Neural progenitor cell (in vitro differentiated cells): ENCODE measurements around the gene ARL6IP6. TPM values are rescaled to one million over a fixed set of nuclear protein-coding genes. Genes with fewer than 3 reads are reported as not detected.

Source experiments
- DNase-seq: peaks from one replicate; pipeline ENCODE4 v3.0.0-alpha.2; 2016; ENCODE audit warnings: low spot score
- H2AFZ ChIP-seq: fragments of 200-600 bp; sonication (generic); replicated peaks from 2 replicates; pipeline ENCODE4 v1.6.1; 2016; ENCODE audit warnings: antibody characterized with exemption
- H3F3A ChIP-seq: fragments of 200-600 bp; sonication (generic); 2 replicates; pipeline ENCODE4 v1.6.1; 2016; ENCODE audit warnings: antibody characterized with exemption, low read depth
- H3K27ac ChIP-seq: fragments of 200-600 bp; sonication (generic); 2 replicates; pipeline ENCODE4 v1.5.1; 2016; ENCODE audit warnings: mild to moderate bottlenecking
- H3K27me3 ChIP-seq: fragments of 200-600 bp; sonication (generic); 2 replicates; pipeline ENCODE4 v1.6.1; 2016; ENCODE audit warnings: mild to moderate bottlenecking, moderate library complexity
- H3K36me3 ChIP-seq: fragments of 200-600 bp; sonication (generic); 2 replicates; pipeline ENCODE4 v1.5.1; 2016
- H3K4me1 ChIP-seq: fragments of 200-600 bp; sonication (generic); 2 replicates; pipeline ENCODE4 v1.6.1; 2016; ENCODE audit warnings: mixed run types
- H3K4me2 ChIP-seq: fragments of 200-600 bp; sonication (generic); 2 replicates; pipeline ENCODE4 v1.6.1; 2016
- H3K4me3 ChIP-seq: fragments of 200-600 bp; sonication (generic); 2 replicates; pipeline ENCODE4 v1.5.1; 2016
- H3K79me2 ChIP-seq: fragments of 200-600 bp; sonication (generic); 2 replicates; pipeline ENCODE4 v1.6.1; 2016; ENCODE audit warnings: low read depth
- H3K9ac ChIP-seq: fragments of 200-600 bp; sonication (generic); 2 replicates; pipeline ENCODE4 v1.6.1; 2016
- H3K9me3 ChIP-seq: fragments of 200-600 bp; sonication (generic); 2 replicates; pipeline ENCODE4 v1.5.1; 2016; ENCODE audit warnings: low read depth
- H4K20me1 ChIP-seq: fragments of 200-600 bp; sonication (generic); 2 replicates; pipeline ENCODE4 v1.6.1; 2016; ENCODE audit warnings: low read depth
- H3K27ac Mint-ChIP-seq: 3 replicates; pipeline ENCODE4 v1.8.0; 2021; ENCODE audit warnings: mixed read lengths
- H3K27me3 Mint-ChIP-seq: 2 replicates; pipeline ENCODE4 v1.8.0; 2022; ENCODE audit warnings: low read depth, mild to moderate bottlenecking, inconsistent platforms, moderate library complexity, mixed read lengths; ENCODE audit not compliant: insufficient read depth
- H3K36me3 Mint-ChIP-seq: 3 replicates; pipeline ENCODE4 v1.8.0; 2021; ENCODE audit warnings: mixed read lengths
- H3K4me1 Mint-ChIP-seq: 3 replicates; pipeline ENCODE4 v1.8.0; 2021; ENCODE audit warnings: mixed read lengths
- H3K4me3 Mint-ChIP-seq: 3 replicates; pipeline ENCODE4 v1.8.0; 2021; ENCODE audit warnings: mild to moderate bottlenecking, moderate library complexity, mixed read lengths
- H3K9me3 Mint-ChIP-seq: 3 replicates; pipeline ENCODE4 v1.8.0; 2020; ENCODE audit warnings: mixed read lengths
- EZH2 ChIP-seq: fragments of 200-600 bp; sonication (generic); IDR thresholded peaks from 2 replicates; pipeline ENCODE4 v1.6.1; 2017; ENCODE audit warnings: antibody characterized with exemption, mild to moderate bottlenecking, moderate library complexity
- EZH2phosphoT487 ChIP-seq: fragments of 200-600 bp; sonication (generic); IDR thresholded peaks from 2 replicates; pipeline ENCODE4 v1.6.1; 2017; ENCODE audit warnings: antibody characterized with exemption
- total RNA-seq: library from RNA; depleted of rRNA; stranded (reverse); fragments of >200 nt; gene quantifications from 2 replicates; pipeline ENCODE4 v1.2.3, GENCODE V29; 2015; ENCODE audit warnings: low replicate concordance
- TF ChIP-seq, protein P1 (sequence below): fragments of 200-600 bp; sonication (generic); IDR thresholded peaks from 2 replicates; pipeline ENCODE4 v1.5.1; 2017; ENCODE audit warnings: antibody characterized with exemption, mild to moderate bottlenecking

Gene ARL6IP6
- total RNA-seq, 1 donor from 2014 or later, result 104 TPM

DNA sequence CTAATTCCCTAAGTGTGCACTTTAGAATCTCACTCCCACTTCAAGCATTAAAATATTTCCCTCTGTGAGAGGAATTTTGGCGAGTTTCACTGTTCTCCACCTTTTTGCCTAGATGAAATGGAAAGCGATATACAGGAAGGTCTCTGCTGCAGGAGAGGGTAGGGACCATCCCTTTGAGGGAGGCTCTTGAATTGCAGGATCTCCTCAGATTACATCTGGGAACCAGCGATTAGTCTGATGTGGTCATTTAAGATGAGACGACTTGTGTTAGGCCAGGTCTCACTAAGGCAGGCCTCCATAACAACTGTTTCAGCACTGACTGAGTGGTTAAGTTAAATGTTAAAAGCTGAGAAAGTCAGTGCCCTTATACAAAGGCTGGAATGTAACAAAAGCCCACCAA, 74.6 kb downstream of the ARL6IP6 start:
- Mint-ChIP-seq H3K9me3 (no peaks in the 10 kb centered on the region), H3K36me3 (no peaks in the 10 kb centered on the region), H3K4me3 (no peak overlapping the region), H3K4me1 (peaks cover 5% of the 10 kb centered on the region), H3K27me3 (no peaks in the 10 kb centered on the region), H3K27ac (no peak overlapping the region)
- H3K79me2 ChIP-seq, result no peaks in the 10 kb centered on the region
- no peaks in the 10 kb centered on the region for H3K9me3 ChIP-seq
- H3K4me2 ChIP-seq, result peak overlapping the region; percentile 21
- peaks cover 29% of the 10 kb centered on the region for H3K4me1 ChIP-seq
- peak overlapping the region; percentile 67 for H2AFZ ChIP-seq
- no peak for TF ChIP-seq EZH2
- TF ChIP-seq EZH2phosphoT487, result no peak
- TF ChIP-seq, protein P1, sequence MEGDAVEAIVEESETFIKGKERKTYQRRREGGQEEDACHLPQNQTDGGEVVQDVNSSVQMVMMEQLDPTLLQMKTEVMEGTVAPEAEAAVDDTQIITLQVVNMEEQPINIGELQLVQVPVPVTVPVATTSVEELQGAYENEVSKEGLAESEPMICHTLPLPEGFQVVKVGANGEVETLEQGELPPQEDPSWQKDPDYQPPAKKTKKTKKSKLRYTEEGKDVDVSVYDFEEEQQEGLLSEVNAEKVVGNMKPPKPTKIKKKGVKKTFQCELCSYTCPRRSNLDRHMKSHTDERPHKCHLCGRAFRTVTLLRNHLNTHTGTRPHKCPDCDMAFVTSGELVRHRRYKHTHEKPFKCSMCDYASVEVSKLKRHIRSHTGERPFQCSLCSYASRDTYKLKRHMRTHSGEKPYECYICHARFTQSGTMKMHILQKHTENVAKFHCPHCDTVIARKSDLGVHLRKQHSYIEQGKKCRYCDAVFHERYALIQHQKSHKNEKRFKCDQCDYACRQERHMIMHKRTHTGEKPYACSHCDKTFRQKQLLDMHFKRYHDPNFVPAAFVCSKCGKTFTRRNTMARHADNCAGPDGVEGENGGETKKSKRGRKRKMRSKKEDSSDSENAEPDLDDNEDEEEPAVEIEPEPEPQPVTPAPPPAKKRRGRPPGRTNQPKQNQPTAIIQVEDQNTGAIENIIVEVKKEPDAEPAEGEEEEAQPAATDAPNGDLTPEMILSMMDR, result no peak
- H3K36me3 ChIP-seq, result no peaks in the 10 kb centered on the region
- H3F3A ChIP-seq, result peaks cover 17% of the 10 kb centered on the region
- no peaks in the 10 kb centered on the region for H4K20me1 ChIP-seq
- H3K4me3 ChIP-seq, result no peak overlapping the region
- H3K27me3 ChIP-seq, result no peaks in the 10 kb centered on the region
- peak; percentile 38 for DNase-seq
- H3K9ac ChIP-seq, result no peak overlapping the region
- H3K27ac ChIP-seq, result peak overlapping the region; percentile 81

DNA sequence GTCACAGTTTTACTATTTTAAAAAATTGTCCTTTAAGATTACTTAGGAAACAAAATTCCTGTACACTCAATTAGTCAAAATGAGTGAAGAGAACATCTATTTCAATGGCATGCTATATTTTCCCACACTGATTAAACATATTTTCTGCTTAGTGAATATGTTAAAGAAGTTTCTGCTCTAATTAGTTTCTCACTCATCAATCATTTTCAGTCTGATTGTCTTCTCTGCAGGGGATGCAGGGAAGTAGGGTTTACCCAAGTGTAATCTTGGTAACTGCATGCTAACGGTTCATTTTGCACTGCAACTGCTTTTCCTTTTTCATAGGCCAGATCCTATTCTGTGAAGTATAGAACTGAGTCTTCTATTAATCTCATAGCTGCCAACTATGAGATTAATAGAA, 78.5 kb downstream of the ARL6IP6 start:
- Histone ChIP-seq H4K20me1 (no peaks in the 10 kb centered on the region), H3K27ac (no peak overlapping the region), H3K79me2 (no peaks in the 10 kb centered on the region), H3K27me3 (no peaks in the 10 kb centered on the region), H3K4me3 (no peak overlapping the region), H3K9ac (no peak overlapping the region), H2AFZ (no peak overlapping the region), H3F3A (peaks cover 22% of the 10 kb centered on the region), H3K4me1 (peaks cover 27% of the 10 kb centered on the region), H3K9me3 (peaks cover 8% of the 10 kb centered on the region), H3K36me3 (no peaks in the 10 kb centered on the region), H3K4me2 (no peak overlapping the region)
- H3K4me1 Mint-ChIP-seq, result peaks cover 5% of the 10 kb centered on the region
- no peaks in the 10 kb centered on the region for H3K36me3 Mint-ChIP-seq
- peaks cover 13% of the 10 kb centered on the region for H3K9me3 Mint-ChIP-seq
- TF ChIP-seq, protein P1, result no peak
- TF ChIP-seq EZH2phosphoT487 (no peak), EZH2 (no peak)
- no peak overlapping the region for H3K4me3 Mint-ChIP-seq
- H3K27ac Mint-ChIP-seq, result no peak overlapping the region
- DNase-seq, result no peak
- no peaks in the 10 kb centered on the region for H3K27me3 Mint-ChIP-seq

DNA sequence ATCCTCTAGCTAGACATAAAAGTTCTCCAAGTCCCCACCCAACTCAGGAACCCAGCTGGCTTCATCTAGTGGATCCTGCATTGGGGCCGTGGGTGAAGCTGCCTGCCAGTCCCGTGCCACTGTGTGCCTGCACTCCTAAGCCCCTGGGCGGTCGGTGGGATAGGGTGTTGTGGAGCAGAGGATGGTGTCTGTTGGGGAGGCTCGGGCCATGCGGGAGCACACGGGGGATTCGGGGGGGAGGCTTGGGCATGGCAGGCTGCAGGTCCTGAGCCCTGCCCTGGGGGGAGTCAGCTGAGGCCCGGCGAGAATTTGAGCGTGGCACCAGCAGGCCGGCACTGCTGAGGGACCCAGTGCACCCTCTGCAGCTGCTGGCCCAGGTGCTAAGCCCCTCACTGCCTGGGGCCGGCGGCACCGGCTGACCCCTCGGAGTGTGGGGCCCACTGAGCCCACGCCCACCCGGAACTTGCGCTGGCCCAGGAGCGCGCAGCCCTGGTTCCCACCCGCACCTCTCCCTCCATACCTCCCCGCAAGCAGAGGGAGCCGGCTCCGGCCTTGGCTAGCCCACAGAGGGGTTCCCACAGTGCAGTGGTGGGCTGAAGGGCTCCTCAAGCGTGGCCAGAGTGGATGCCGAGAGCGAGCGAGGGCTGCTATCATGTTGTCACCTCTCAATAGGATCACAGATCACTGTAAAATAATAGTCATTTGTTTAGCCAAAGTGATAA, 86.4 kb downstream of the ARL6IP6 start:
- Histone ChIP-seq H3K79me2 (no peaks in the 10 kb centered on the region), H3K9ac (no peak overlapping the region), H4K20me1 (no peaks in the 10 kb centered on the region), H2AFZ (no peak overlapping the region), H3K9me3 (peaks cover under 1% of the 10 kb centered on the region), H3K27ac (no peak overlapping the region), H3K27me3 (no peaks in the 10 kb centered on the region), H3K36me3 (no peaks in the 10 kb centered on the region), H3F3A (no peaks in the 10 kb centered on the region), H3K4me2 (no peak overlapping the region), H3K4me3 (no peak overlapping the region), H3K4me1 (no peaks in the 10 kb centered on the region)
- DNase-seq, result no peak
- Mint-ChIP-seq H3K4me3 (no peak overlapping the region), H3K9me3 (peaks cover 7% of the 10 kb centered on the region), H3K36me3 (peaks cover 2% of the 10 kb centered on the region), H3K27me3 (no peaks in the 10 kb centered on the region), H3K27ac (no peak overlapping the region), H3K4me1 (no peaks in the 10 kb centered on the region)
- TF ChIP-seq EZH2 (no peak), EZH2phosphoT487 (no peak)
- TF ChIP-seq, protein P1, result no peak
